Testis (tissue), 3 donors: Measurements from ENCODE around the gene SKOR2. TPM values are rescaled to one million over a fixed set of nuclear protein-coding genes. Genes with fewer than 3 reads are reported as not detected.

Experiments used
- DNase-seq: peaks from one replicate; pipeline ENCODE4 v3.0.0-alpha.2; 2019
- H3K27ac ChIP-seq, 2 donors: fragments of 200-600 bp; sonication (generic); one replicate each; pipeline ENCODE4 v1.5.1; 2019
- H3K27me3 ChIP-seq: fragments of 200-600 bp; sonication (generic); one replicate; pipeline ENCODE4 v1.5.1; 2019
- H3K36me3 ChIP-seq: fragments of 200-600 bp; sonication (generic); one replicate; pipeline ENCODE4 v1.5.1; 2017; ENCODE audit warnings: low read depth; ENCODE audit errors: missing control alignments
- H3K4me1 ChIP-seq: fragments of 200-600 bp; sonication (generic); one replicate; pipeline ENCODE4 v1.5.1; 2019
- H3K4me3 ChIP-seq, 2 donors: fragments of 200-600 bp; sonication (generic); one replicate each; pipeline ENCODE4 v1.5.1; 2017 to 2019
- H3K9me3 ChIP-seq: fragments of 200-600 bp; sonication (generic); one replicate; pipeline ENCODE4 v1.5.1; 2017
- POLR2A ChIP-seq: fragments of 450-650 bp; IDR thresholded peaks from one replicate; pipeline ENCODE4 v1.6.1; 2017; ENCODE audit warnings: antibody characterized with exemption, mild to moderate bottlenecking, moderate library complexity
- WGBS, 2 donors: methylation state at CpG; one replicate each; pipeline ENCODE4 v1.1.5; 2018; 5-methylcytosine and 5-hydroxymethylcytosine counted together
- intact Hi-C: fragments of 100-400 bp; cut with DNase I; formaldehyde crosslinking; loops from one replicate; pipeline ENCODE4 v1.15.1; 2023; ENCODE audit warnings: low total_unique reads
- polyA plus RNA-seq: library from polyadenylated mRNA; stranded (reverse); fragments of 350-450 nt; fragmentation: Illumina TruSeq; extraction: RNeasy Lipid Tissue Mini Kit (QIAGEN cat#74804); gene quantifications from one replicate; pipeline ENCODE4 v1.2.3, GENCODE V29; 2014; ENCODE audit warnings: low read depth, low replicate concordance; ENCODE audit not compliant: insufficient read depth
- total RNA-seq, 2 donors: library from RNA; depleted of rRNA; stranded (reverse); fragments of >200 nt; gene quantifications; one replicate each; pipeline ENCODE4 v1.2.3, GENCODE V29; 2016
- TF ChIP-seq, protein P1 (sequence below), 3 experiments: fragments of 450-650 bp in 2 of 3; fragments of 200-600 bp in 1 of 3; sonication (generic) in 1 of 3; IDR thresholded peaks; one replicate each; pipeline ENCODE4 v1.5.1; 2016 to 2019; ENCODE audit warnings: antibody characterized with exemption in 3 of 3, mild to moderate bottlenecking in 2 of 3, moderate library complexity in 1 of 3

Gene SKOR2
- total and polyA plus RNA-seq, 3 donors from 2014 or later = 0.43 to 1.4 (median 0.59) TPM

DNA sequence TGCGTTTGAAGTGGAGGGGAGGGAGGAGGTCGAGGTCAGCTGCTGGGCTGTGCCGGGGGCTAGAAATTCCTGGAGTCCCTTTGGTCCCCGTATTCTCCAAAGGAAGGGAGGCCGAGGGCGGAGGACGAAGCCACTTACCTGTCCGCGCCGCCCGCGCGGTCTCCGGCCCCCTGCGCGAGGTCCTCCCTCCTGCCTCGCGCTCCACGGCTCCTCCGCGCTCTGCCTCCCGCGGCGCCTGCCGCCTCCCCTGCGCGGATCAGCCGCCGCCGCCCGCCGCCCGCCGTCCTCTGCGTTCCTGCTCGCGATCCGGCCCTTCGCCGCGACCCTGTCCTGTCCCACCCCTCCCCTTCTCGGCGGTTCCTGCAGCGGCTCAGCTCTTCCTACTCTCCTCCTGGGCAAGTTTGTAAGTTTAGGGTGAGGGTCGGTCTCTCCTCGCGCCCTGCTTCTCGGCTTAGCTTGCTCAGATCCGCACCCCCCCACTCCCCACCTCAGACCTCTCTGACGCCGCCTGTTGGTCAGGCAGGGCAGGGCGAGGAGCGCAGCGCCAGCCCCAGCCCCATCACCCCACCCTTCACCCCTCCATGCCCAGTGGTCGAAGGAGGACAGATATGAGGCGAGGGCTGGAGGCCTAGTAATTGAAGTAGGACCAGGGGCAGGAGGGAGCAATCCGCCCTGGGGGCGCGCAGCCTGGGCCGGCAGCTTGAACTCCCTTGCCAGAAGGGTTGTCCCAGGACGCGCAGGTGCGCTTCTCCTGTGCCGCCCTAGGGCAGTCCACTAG lies 9.7 kb upstream of the SKOR2 start:
- intact Hi-C loops = no loop called here
- H3K9me3 ChIP-seq = no peaks in the 10 kb centered on the region
- H3K36me3 ChIP-seq = no peaks in the 10 kb centered on the region
- H3K27ac ChIP-seq = no peak overlapping the region
- peak overlapping the region in 1 of 2 donors; percentile 1 for H3K4me3 ChIP-seq
- no peak for DNase-seq
- WGBS, 2 donors = 2 to 7% methylated on average over 22 to 64 of the region's 64 CpGs
- H3K27me3 ChIP-seq = no peaks in the 10 kb centered on the region
- H3K4me1 ChIP-seq = peaks cover 8% of the 10 kb centered on the region
- no peak for TF ChIP-seq POLR2A
- TF ChIP-seq, protein P1, sequence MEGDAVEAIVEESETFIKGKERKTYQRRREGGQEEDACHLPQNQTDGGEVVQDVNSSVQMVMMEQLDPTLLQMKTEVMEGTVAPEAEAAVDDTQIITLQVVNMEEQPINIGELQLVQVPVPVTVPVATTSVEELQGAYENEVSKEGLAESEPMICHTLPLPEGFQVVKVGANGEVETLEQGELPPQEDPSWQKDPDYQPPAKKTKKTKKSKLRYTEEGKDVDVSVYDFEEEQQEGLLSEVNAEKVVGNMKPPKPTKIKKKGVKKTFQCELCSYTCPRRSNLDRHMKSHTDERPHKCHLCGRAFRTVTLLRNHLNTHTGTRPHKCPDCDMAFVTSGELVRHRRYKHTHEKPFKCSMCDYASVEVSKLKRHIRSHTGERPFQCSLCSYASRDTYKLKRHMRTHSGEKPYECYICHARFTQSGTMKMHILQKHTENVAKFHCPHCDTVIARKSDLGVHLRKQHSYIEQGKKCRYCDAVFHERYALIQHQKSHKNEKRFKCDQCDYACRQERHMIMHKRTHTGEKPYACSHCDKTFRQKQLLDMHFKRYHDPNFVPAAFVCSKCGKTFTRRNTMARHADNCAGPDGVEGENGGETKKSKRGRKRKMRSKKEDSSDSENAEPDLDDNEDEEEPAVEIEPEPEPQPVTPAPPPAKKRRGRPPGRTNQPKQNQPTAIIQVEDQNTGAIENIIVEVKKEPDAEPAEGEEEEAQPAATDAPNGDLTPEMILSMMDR (IDR thresholded peaks at IDR 0.05) = no peak

GRCh38 chr18:47260120-47260923 lies 8.9 kb upstream of the SKOR2 start:
- no peaks in the 10 kb centered on the region for H3K27me3 ChIP-seq
- WGBS, 2 donors = 4 to 5% methylated on average over 24 to 38 of the region's 38 CpGs

DNA sequence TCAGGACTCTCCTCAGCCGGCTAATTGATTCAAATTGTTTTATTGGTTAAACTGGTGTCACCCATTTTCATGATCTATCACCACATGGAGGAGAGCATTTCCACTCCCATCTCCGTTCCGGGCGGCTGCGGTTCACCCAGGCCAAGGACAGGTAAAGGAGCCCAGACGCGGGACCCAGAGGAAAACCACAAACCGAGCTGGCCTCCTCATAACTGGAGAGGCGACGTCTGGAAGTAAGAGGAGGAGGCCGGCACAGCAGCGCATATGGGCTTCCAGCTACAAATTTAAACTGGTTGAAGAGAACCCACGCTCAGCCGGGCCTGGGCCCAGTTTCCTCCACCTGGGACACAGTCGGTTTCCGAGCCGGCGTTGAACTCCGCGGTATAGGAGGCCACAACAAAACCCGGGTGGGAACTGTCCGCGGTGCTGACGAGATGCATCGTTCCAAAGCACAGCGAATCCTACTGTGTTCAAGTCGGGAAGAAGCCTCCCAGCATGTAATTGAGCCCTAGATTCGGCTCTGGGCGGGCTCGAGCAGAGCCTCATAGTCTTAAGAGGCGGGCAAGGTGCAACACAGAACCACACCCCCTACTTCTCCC lies 3.0 kb upstream of the SKOR2 start:
- Histone ChIP-seq H3K9me3 (no peaks in the 10 kb centered on the region), H3K27me3 (peaks cover 6% of the 10 kb centered on the region), H3K36me3 (no peaks in the 10 kb centered on the region), H3K4me3 (no peak overlapping the region), H3K4me1 (no peaks in the 10 kb centered on the region), H3K27ac (no peak overlapping the region)
- WGBS, 2 donors = 1 to 3% methylated on average over 12 to 30 of the region's 31 CpGs
- intact Hi-C loops = no loop called here
- DNase-seq = peak; percentile 75
- TF ChIP-seq, protein P1 (IDR thresholded peaks at IDR 0.05) = no peak
- no peak for TF ChIP-seq POLR2A

More at GRCh38 chr18:47260120-47260923, 8.9 kb upstream of the SKOR2 start:
- H3K4me1 ChIP-seq = peaks cover 8% of the 10 kb centered on the region
- H3K36me3 ChIP-seq = no peaks in the 10 kb centered on the region
- intact Hi-C loops = no loop called here
- peak; percentile 80 for DNase-seq
- TF ChIP-seq, protein P1 (IDR thresholded peaks at IDR 0.05) = no peak
- TF ChIP-seq POLR2A = no peak
- H3K27ac ChIP-seq = no peak overlapping the region
- no peaks in the 10 kb centered on the region for H3K9me3 ChIP-seq
- peak overlapping the region in 1 of 2 donors; percentile 1 for H3K4me3 ChIP-seq

- no peak for TF ChIP-seq POLR2A
- TF ChIP-seq, protein P1 (IDR thresholded peaks at IDR 0.05) = no peak
- H3K27me3 ChIP-seq = peaks cover 6% of the 10 kb centered on the region
- no peaks in the 10 kb centered on the region for H3K4me1 ChIP-seq
- no peaks in the 10 kb centered on the region for H3K9me3 ChIP-seq
- intact Hi-C loops = no loop called here
- no peak overlapping the region for H3K4me3 ChIP-seq
- no peaks in the 10 kb centered on the region for H3K36me3 ChIP-seq
- no peak overlapping the region for H3K27ac ChIP-seq
- 5 to 10% methylated on average over 11 of the region's 11 CpGs for WGBS, 2 donors
- no peak for DNase-seq
Measured at GRCh38 chr18:47253101-47253654, 1.7 kb upstream of the SKOR2 start.
